ENCODE results near the gene TMEM31. TPM values are rescaled to one million over a fixed set of nuclear protein-coding genes. Genes with fewer than 3 reads are reported as not detected.
A peak's percentile ranks its signal among the peaks of the same experiment; 100 is the strongest.

Gene TMEM31
- total RNA-seq, 1 donor from 2014 or later: 0.74 TPM

- Mint-ChIP-seq H3K4me1 (no peaks in the 10 kb centered on the region), H3K4me3 (no peak overlapping the region), H3K27me3 (ENCODE audit: low read depth) (no peaks in the 10 kb centered on the region), H3K9me3 (no peaks in the 10 kb centered on the region), H3K27ac (no peak overlapping the region), H3K36me3 (peaks cover 24% of the 10 kb centered on the region)
- TF ChIP-seq CTCF (IDR thresholded peaks at IDR 0.05; ENCODE audit: unreplicated experiment): no peak
- DNase-seq (ENCODE audit: low spot score in 2 of 2, unreplicated experiment in 2 of 2): no peak
Observed at GRCh38 chrX:103678199-103678993, 32.3 kb upstream of the TMEM31 start.

GRCh38 chrX:103681443-103681842, 29.3 kb upstream of the TMEM31 start:
- Mint-ChIP-seq H3K9me3 (peaks cover 8% of the 10 kb centered on the region), H3K27ac (no peak overlapping the region), H3K27me3 (ENCODE audit: low read depth) (no peaks in the 10 kb centered on the region), H3K4me1 (peaks cover 4% of the 10 kb centered on the region), H3K4me3 (no peak overlapping the region), H3K36me3 (peaks cover 22% of the 10 kb centered on the region)
- DNase-seq (ENCODE audit: low spot score in 2 of 2, unreplicated experiment in 2 of 2): no peak
- TF ChIP-seq CTCF (IDR thresholded peaks at IDR 0.05; ENCODE audit: unreplicated experiment): no peak

GRCh38 chrX:103685396-103685795, 25.3 kb upstream of the TMEM31 start:
- H3K4me1 Mint-ChIP-seq: peaks cover 4% of the 10 kb centered on the region
- H3K27ac Mint-ChIP-seq: no peak overlapping the region
- no peak for TF ChIP-seq CTCF (IDR thresholded peaks at IDR 0.05; ENCODE audit: unreplicated experiment)
- H3K4me3 Mint-ChIP-seq: no peak overlapping the region
- peaks cover 9% of the 10 kb centered on the region for H3K36me3 Mint-ChIP-seq
- DNase-seq (ENCODE audit: low spot score in 2 of 2, unreplicated experiment in 2 of 2): no peak
- peaks cover 8% of the 10 kb centered on the region for H3K9me3 Mint-ChIP-seq
- no peaks in the 10 kb centered on the region for H3K27me3 Mint-ChIP-seq (ENCODE audit: low read depth)

GRCh38 chrX:103686199-103687072, 24.3 kb upstream of the TMEM31 start, which contains the start of gene MORF4L2:
TSS of gene MORF4L2 (minus strand) at chrX:103686699. CDS start at chrX:103677027, 9,672 bp downstream.
- Mint-ChIP-seq H3K27ac (no peak within 1 kb of the TSS), H3K9me3 (peaks cover 8% of the 10 kb centered on the region), H3K36me3 (peaks cover 9% of the 10 kb centered on the region), H3K27me3 (ENCODE audit: low read depth) (no peaks in the 10 kb centered on the region), H3K4me1 (peaks cover 4% of the 10 kb centered on the region), H3K4me3 (no peak within 1 kb of the TSS)
- TF ChIP-seq CTCF (IDR thresholded peaks at IDR 0.05; ENCODE audit: unreplicated experiment): no peak
- DNase-seq (ENCODE audit: low spot score in 2 of 2, unreplicated experiment in 2 of 2): peak; percentile 64 to 78

GRCh38 chrX:103687073-103687695, 23.5 kb upstream of the TMEM31 start:
- DNase-seq (ENCODE audit: low spot score in 2 of 2, unreplicated experiment in 2 of 2): peak; percentile 70 to 86
- Mint-ChIP-seq H3K36me3 (peaks cover 9% of the 10 kb centered on the region), H3K9me3 (peaks cover 8% of the 10 kb centered on the region), H3K27me3 (ENCODE audit: low read depth) (no peaks in the 10 kb centered on the region), H3K4me1 (peaks cover 4% of the 10 kb centered on the region), H3K4me3 (no peak overlapping the region), H3K27ac (no peak overlapping the region)
- TF ChIP-seq CTCF (IDR thresholded peaks at IDR 0.05; ENCODE audit: unreplicated experiment): peak; percentile 22
